Measurements from ENCODE around the gene PTOV1.

GRCh38 chr19:49904136-49904535 is 53.2 kb downstream of the PTOV1 start:
- TF ChIP-seq CTCF (IDR thresholded peaks at IDR 0.05; ENCODE audit: control extremely low read depth in 1 of 3, insufficient read depth in 1 of 3, low read depth in 1 of 3, low read length in 3 of 3) (no peak), POLR2AphosphoS5 (IDR thresholded peaks at IDR 0.05; ENCODE audit: low read depth, low read length) (no peak), POLR2A (IDR thresholded peaks at IDR 0.05; ENCODE audit: control extremely low read depth in 1 of 2, low read depth in 2 of 2, low read length in 2 of 2) (no peak), ATF3 (IDR thresholded peaks at IDR 0.05; ENCODE audit: insufficient read depth, low read depth, low read length) (no peak), USF2 (IDR thresholded peaks at IDR 0.05; ENCODE audit: low read length) (no peak), RAD21 (IDR thresholded peaks at IDR 0.05 in 1 of 2, conservative IDR thresholded peaks at IDR 0.05 in 1 of 2; ENCODE audit: low read depth in 2 of 2, low read length in 2 of 2) (no peak), TCF12 (IDR thresholded peaks at IDR 0.05; ENCODE audit: low read depth, low read length) (no peak), SIN3A (conservative IDR thresholded peaks at IDR 0.05 in 1 of 2, IDR thresholded peaks at IDR 0.05 in 1 of 2; ENCODE audit: low read depth in 1 of 2, low read length in 2 of 2) (no peak)

Data from H1 (cell line).